Esophagus (tissue), 2 donors: ENCODE measurements around the gene SLC23A1. TPM values are rescaled to one million over a fixed set of nuclear protein-coding genes. Genes with fewer than 3 reads are reported as not detected.
"Not testable (repeated sequence)": the region's sequence is repeated elsewhere in the genome, so short reads cannot be mapped to it uniquely, and the experiment has no call there.

ENCODE experiments used
- H3K27ac ChIP-seq, 2 donors: one replicate each; pipeline ENCODE4 v1.5.1; 2013; ENCODE audit warnings: low read depth in 2 of 2, mild to moderate bottlenecking in 2 of 2, inconsistent platforms in 1 of 2, low read length in 1 of 2, moderate library complexity in 1 of 2
- H3K27me3 ChIP-seq, 2 donors: one replicate each; pipeline ENCODE4 v1.6.1; 2013; ENCODE audit warnings: low read length in 2 of 2, control low read depth in 1 of 2, mild to moderate bottlenecking in 1 of 2; ENCODE audit not compliant: insufficient read depth in 2 of 2, control insufficient read depth in 1 of 2
- H3K36me3 ChIP-seq, 2 donors: one replicate each; pipeline ENCODE4 v1.6.1; 2013; ENCODE audit warnings: low read length in 1 of 2; ENCODE audit not compliant: control insufficient read depth in 2 of 2, insufficient read depth in 2 of 2
- H3K4me1 ChIP-seq, 2 donors: one replicate each; pipeline ENCODE4 v1.6.1; 2013; ENCODE audit warnings: low read length in 1 of 2; ENCODE audit not compliant: control insufficient read depth in 2 of 2, insufficient read depth in 2 of 2
- H3K4me3 ChIP-seq, 2 donors: one replicate each; pipeline ENCODE4 v1.5.1; 2013; ENCODE audit warnings: low read length in 2 of 2, mild to moderate bottlenecking in 2 of 2, low read depth in 1 of 2, moderate library complexity in 1 of 2
- H3K9me3 ChIP-seq, 2 donors: one replicate each; pipeline ENCODE4 v1.6.1; 2013; ENCODE audit warnings: mild to moderate bottlenecking in 2 of 2, low read depth in 1 of 2, low read length in 1 of 2, moderate library complexity in 1 of 2; ENCODE audit not compliant: control insufficient read depth in 2 of 2, insufficient read depth in 1 of 2
- WGBS, 2 donors: extraction: QIAGEN DNeasy Blood & Tissue Kit; methylation state at CpG; one replicate each; pipeline ENCODE4 v1.1.7; 2013; 5-methylcytosine and 5-hydroxymethylcytosine counted together
- polyA plus RNA-seq, 2 donors: library from polyadenylated mRNA; stranded (reverse); fragments of 200-250 nt; gene quantifications; one replicate each; pipeline ENCODE4 v1.2.3, GENCODE V29; 2013
- donor health status: healthy with polysubstance abuse.
- donor health status: Bipolar disorder and iron deficiency.

Gene SLC23A1
- polyA plus RNA-seq, 2 donors: 0.01 to 0.12 TPM

- no peaks in the 10 kb centered on the region for H3K9me3 ChIP-seq
- H3K27ac ChIP-seq: peak overlapping the region; percentile 41 to 62
- peak overlapping the region; percentile 42 to 56 for H3K4me3 ChIP-seq
- peaks cover 10 to 28% of the 10 kb centered on the region in 2 donors for H3K4me1 ChIP-seq
- no peaks in the 10 kb centered on the region for H3K27me3 ChIP-seq
- 39 to 42% methylated on average over 33 of the region's 33 CpGs for WGBS, 2 donors
- H3K36me3 ChIP-seq: peaks cover 0 to 2% of the 10 kb centered on the region in 2 donors
These were observed 8.7 kb upstream of the SLC23A1 start for GRCh38 chr5:139391570-139392323.

GRCh38 chr5:139390639-139391569 lies 7.8 kb upstream of the SLC23A1 start:
- no peak overlapping the region for H3K4me3 ChIP-seq
- WGBS, 2 donors: 76 to 80% methylated on average over 10 of the region's 10 CpGs
- peak overlapping the region; percentile 41 to 62 for H3K27ac ChIP-seq
- no peaks in the 10 kb centered on the region for H3K27me3 ChIP-seq
- peaks cover 10 to 28% of the 10 kb centered on the region in 2 donors for H3K4me1 ChIP-seq
- H3K9me3 ChIP-seq: no peaks in the 10 kb centered on the region
- peaks cover 0 to 2% of the 10 kb centered on the region in 2 donors for H3K36me3 ChIP-seq

DNA sequence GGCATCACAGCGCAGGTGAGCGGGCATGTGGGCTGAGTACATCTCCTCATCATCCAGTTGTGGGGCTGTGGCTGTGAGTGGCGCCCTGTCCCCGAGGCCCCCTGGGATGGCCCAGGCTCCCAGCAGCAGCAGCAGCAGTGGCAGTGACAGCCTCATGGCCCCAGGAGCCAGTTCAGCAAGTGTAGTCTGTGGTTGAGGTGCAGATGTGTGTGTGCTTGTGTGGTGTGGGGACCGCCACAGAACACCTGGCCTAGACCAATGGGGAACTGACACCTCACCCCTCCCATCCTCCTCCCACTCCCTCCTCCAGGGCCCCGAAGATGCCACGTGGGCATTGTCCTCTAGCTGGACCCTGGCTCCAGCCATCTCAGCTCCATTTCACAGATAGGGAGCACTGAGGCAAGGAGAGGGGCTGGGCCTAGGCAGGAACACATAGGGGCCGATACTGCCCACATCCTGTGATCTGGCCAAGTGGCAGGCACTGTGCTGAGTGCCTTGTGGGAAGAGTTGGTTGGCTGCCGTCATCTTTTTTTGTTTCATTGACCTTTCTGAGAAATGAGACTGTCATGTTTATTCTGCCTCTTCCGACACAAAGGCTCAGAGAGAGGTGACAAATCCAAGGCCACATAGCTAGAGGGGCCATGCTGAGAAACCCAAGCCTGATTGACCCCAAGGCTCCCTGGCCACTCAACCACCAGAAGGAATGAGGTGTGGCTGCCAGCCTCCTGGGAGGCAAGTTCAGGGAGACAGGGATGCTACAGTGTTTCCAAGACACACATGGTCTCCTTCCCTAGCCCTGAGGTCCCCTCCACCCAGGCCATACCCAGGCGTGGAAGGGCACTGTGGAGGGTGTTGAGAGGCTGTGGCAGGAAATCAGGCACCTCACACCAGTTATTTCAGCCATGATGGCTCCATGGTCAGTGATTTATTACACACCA lies 6.9 kb upstream of the SLC23A1 start, which contains the start of gene MZB1:
TSS of gene MZB1 (minus strand) at position 213 of the 938 bp plus-strand sequence. CDS start at position 156, 57 bp downstream.
- Histone ChIP-seq H3K27ac (peak within 1 kb of the TSS; percentile 50 to 64), H3K9me3 (no peaks in the 10 kb centered on the region), H3K36me3 (peaks cover 0 to 2% of the 10 kb centered on the region in 2 donors), H3K4me1 (peaks cover 6 to 28% of the 10 kb centered on the region in 2 donors), H3K27me3 (no peaks in the 10 kb centered on the region), H3K4me3 (peak within 1 kb of the TSS in 1 of 2 donors; percentile 14)
- 73 to 74% methylated on average over 10 to 11 of the region's 11 CpGs for WGBS, 2 donors

GRCh38 chr5:139388198-139388821 lies 5.2 kb upstream of the SLC23A1 start:
- WGBS, 2 donors: 23 to 31% methylated on average over 8 of the region's 8 CpGs
- Histone ChIP-seq H3K27ac (peak overlapping the region in 1 of 2 donors; percentile 5), H3K36me3 (peaks cover 0 to 2% of the 10 kb centered on the region in 2 donors), H3K9me3 (no peaks in the 10 kb centered on the region), H3K4me1 (peaks cover 5 to 31% of the 10 kb centered on the region in 2 donors), H3K4me3 (no peak overlapping the region), H3K27me3 (no peaks in the 10 kb centered on the region)

DNA sequence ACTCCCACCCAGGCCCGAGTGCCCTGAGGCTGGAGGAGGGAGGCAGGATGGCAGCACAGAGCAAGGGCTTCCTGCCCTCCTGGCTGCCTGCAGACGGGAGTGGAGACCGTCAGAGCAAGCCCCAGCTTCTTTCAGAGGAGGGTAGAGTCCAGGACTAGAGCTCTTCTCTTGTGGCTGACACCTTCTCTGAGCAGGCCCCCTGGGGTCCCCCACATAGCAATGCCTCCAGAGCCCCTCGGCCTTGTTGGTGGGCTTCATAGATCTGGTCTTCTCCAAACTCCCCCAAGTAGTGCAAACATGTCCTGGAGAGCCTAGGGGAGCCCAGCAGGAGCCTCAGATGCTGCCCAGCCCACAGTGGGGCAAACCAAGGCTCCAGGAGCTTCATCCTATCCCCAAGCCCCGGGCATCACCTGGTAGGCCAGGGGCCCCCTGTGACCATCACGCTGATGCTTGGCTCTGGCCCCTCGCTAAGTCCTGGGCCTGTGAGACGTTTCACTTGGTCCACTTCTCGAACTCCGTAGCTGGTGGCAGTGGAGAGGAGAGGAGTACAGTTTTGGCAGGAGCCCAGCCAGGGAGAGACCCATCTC lies 4.6 kb upstream of the SLC23A1 start:
- Histone ChIP-seq H3K4me1 (peaks cover 5 to 30% of the 10 kb centered on the region in 2 donors), H3K36me3 (peaks cover 0 to 2% of the 10 kb centered on the region in 2 donors), H3K9me3 (no peaks in the 10 kb centered on the region), H3K27me3 (no peaks in the 10 kb centered on the region), H3K4me3 (no peak overlapping the region), H3K27ac (peak overlapping the region in 1 of 2 donors; percentile 5)
- 68 to 77% methylated on average over 10 of the region's 10 CpGs for WGBS, 2 donors

GRCh38 chr5:139386956-139387355 lies 3.9 kb upstream of the SLC23A1 start:
- H3K27me3 ChIP-seq, H3K4me3 ChIP-seq, H3K27ac ChIP-seq, H3K36me3 ChIP-seq, H3K9me3 ChIP-seq: not testable (repeated sequence)
- peaks cover 5 to 29% of the 10 kb centered on the region in 2 donors for H3K4me1 ChIP-seq
- 94% methylated on average over 10 of the region's 10 CpGs for WGBS, 2 donors

DNA sequence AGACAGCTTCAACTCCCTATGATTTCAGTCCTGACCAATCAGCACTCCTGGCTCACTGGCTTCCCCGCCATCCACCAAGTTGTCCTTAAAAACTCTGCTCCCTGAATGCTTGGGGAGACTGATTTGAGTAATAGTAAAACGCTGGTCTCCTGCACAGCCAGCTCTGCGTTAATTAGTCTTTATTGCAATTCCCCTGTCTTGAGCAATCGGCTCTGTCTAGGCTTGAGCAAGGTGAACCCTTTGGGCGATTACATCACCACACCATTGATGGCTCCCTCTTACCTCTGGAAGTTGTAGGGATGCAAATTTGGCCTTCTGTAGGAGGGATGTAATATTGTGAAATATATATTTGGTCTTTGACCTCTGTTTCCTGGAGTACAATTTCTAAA lies 2.9 kb upstream of the SLC23A1 start:
- Histone ChIP-seq H3K4me3 (no peak overlapping the region), H3K9me3 (no peaks in the 10 kb centered on the region), H3K27me3 (no peaks in the 10 kb centered on the region), H3K4me1 (peaks cover 5 to 24% of the 10 kb centered on the region in 2 donors), H3K36me3 (peaks cover 0 to 3% of the 10 kb centered on the region in 2 donors), H3K27ac (peak overlapping the region; percentile 26 to 77)
- WGBS, 2 donors: 61 to 66% methylated on average over 5 of the region's 5 CpGs
